Activated CD8-positive, alpha-beta T cell treated with anti-CD3 and anti-CD28 coated beads for 36 hours (primary cell): ENCODE measurements around the gene HOXD13. TPM values are rescaled to one million over a fixed set of nuclear protein-coding genes. Genes with fewer than 3 reads are reported as not detected.

ENCODE experiments used
- ATAC-seq: fragments of 200-7000 bp; cut with Tn5 transposase; one replicate; pipeline ENCODE4 v1.10.0; 2021; ENCODE audit warnings: mild to moderate bottlenecking, moderate library complexity
- CTCF ChIA-PET: fragments of 350-600 bp; sonication (Branson Sonifier 250); formaldehyde crosslinking; loops from one replicate; lab custom pipeline; 2021; ENCODE audit warnings: antibody characterized with exemption; lab: Charles Lee
- POLR2A ChIA-PET: fragments of 350-600 bp; sonication (Branson Sonifier 250); formaldehyde crosslinking; loops from one replicate; lab custom pipeline; 2021; ENCODE audit warnings: antibody characterized with exemption; lab: Charles Lee
- DNase-seq: peaks from one replicate; pipeline ENCODE4 v3.0.0-alpha.2; 2020
- H3K27ac Mint-ChIP-seq: one replicate; pipeline ENCODE4 v1.8.0; 2021; ENCODE audit warnings: mild to moderate bottlenecking, mixed read lengths
- H3K27me3 Mint-ChIP-seq: one replicate; pipeline ENCODE4 v1.8.0; 2021; ENCODE audit warnings: mixed read lengths
- H3K36me3 Mint-ChIP-seq: one replicate; pipeline ENCODE4 v1.8.0; 2021; ENCODE audit warnings: low read depth, mixed read lengths
- H3K4me1 Mint-ChIP-seq: one replicate; pipeline ENCODE4 v1.8.0; 2021; ENCODE audit warnings: low read depth, mixed read lengths
- H3K4me3 Mint-ChIP-seq: one replicate; pipeline ENCODE4 v1.8.0; 2021; ENCODE audit warnings: mild to moderate bottlenecking, moderate library complexity, mixed read lengths
- H3K9me3 Mint-ChIP-seq: one replicate; pipeline ENCODE4 v1.8.0; 2021; ENCODE audit warnings: mixed read lengths
- CTCF ChIP-seq: fragments of 200-600 bp; IDR thresholded peaks from one replicate; pipeline ENCODE4 v1.8.0; 2022; ENCODE audit warnings: antibody characterized with exemption, mild to moderate bottlenecking
- intact Hi-C: fragments of 100-400 bp; cut with micrococcal nuclease; formaldehyde crosslinking; loops from one replicate; pipeline ENCODE4 v1.10.0; 2022
- total RNA-seq, 2 experiments: library from RNA; stranded (reverse); gene quantifications; one replicate each; pipeline ENCODE4 v1.2.3, GENCODE V29; 2021

The HOXD13 gene
- total RNA-seq, 2 experiments from 2014 or later, result not detected

GRCh38 chr2:176076796-176077195, 15.7 kb upstream of the HOXD13 start:
- H3K27ac Mint-ChIP-seq, result no peak overlapping the region
- intact Hi-C loops, result no loop called here
- CTCF ChIA-PET, result interaction anchor here (1.0 kb wide), 2 partner anchors 21 to 710 kb away, joined by 3 read pairs; no protein-coding TSS in a partner anchor
- H3K27me3 Mint-ChIP-seq, result peaks cover 79% of the 10 kb centered on the region
- DNase-seq (no peak), ATAC-seq (no peak)
- H3K9me3 Mint-ChIP-seq, result peaks cover 21% of the 10 kb centered on the region
- no peak for TF ChIP-seq CTCF
- H3K4me3 Mint-ChIP-seq, result no peak overlapping the region
- POLR2A ChIA-PET, result no interaction called here
- H3K4me1 Mint-ChIP-seq, result peaks cover 10% of the 10 kb centered on the region
- H3K36me3 Mint-ChIP-seq, result peaks cover 18% of the 10 kb centered on the region

GRCh38 chr2:176078541-176079284, 13.8 kb upstream of the HOXD13 start:
- intact Hi-C loops, result no loop called here
- peaks cover 10% of the 10 kb centered on the region for H3K4me1 Mint-ChIP-seq
- peaks cover 22% of the 10 kb centered on the region for H3K36me3 Mint-ChIP-seq
- H3K4me3 Mint-ChIP-seq, result no peak overlapping the region
- no peak for TF ChIP-seq CTCF
- ChIA-PET POLR2A (interaction anchor here (1.8 kb wide), 1 partner anchor 26 kb away, joined by 5 read pairs; no protein-coding TSS in a partner anchor), CTCF (interaction anchor here (1.8 to 2.4 kb wide), 2 partner anchors 19 to 388 kb away, joined by 4 to 7 read pairs; no protein-coding TSS in a partner anchor)
- no peak for DNase-seq
- H3K27ac Mint-ChIP-seq, result no peak overlapping the region
- no peak for ATAC-seq
- peaks cover 24% of the 10 kb centered on the region for H3K9me3 Mint-ChIP-seq
- H3K27me3 Mint-ChIP-seq, result peaks cover 80% of the 10 kb centered on the region

GRCh38 chr2:176079285-176079830, 13.2 kb upstream of the HOXD13 start:
- ATAC-seq (no peak), DNase-seq (no peak)
- intact Hi-C loops, result no loop called here
- H3K4me3 Mint-ChIP-seq, result peak overlapping the region; percentile 23
- peaks cover 28% of the 10 kb centered on the region for H3K9me3 Mint-ChIP-seq
- no peak for TF ChIP-seq CTCF
- peaks cover 25% of the 10 kb centered on the region for H3K36me3 Mint-ChIP-seq
- H3K27me3 Mint-ChIP-seq, result peaks cover 80% of the 10 kb centered on the region
- CTCF ChIA-PET, result interaction anchor here (1.8 to 2.4 kb wide), 2 partner anchors 19 to 389 kb away, joined by 4 to 7 read pairs; no protein-coding TSS in a partner anchor
- H3K27ac Mint-ChIP-seq, result no peak overlapping the region
- peaks cover 10% of the 10 kb centered on the region for H3K4me1 Mint-ChIP-seq
- POLR2A ChIA-PET, result interaction anchor here (1.8 kb wide), 1 partner anchor 25 kb away, joined by 5 read pairs; no protein-coding TSS in a partner anchor

- Mint-ChIP-seq H3K27me3 (peaks cover 80% of the 10 kb centered on the region), H3K27ac (no peak overlapping the region), H3K9me3 (peaks cover 28% of the 10 kb centered on the region), H3K4me1 (peaks cover 10% of the 10 kb centered on the region), H3K36me3 (peaks cover 25% of the 10 kb centered on the region), H3K4me3 (peak overlapping the region; percentile 23)
- intact Hi-C loops, result no loop called here
- ATAC-seq, result peak; percentile 30
- POLR2A ChIA-PET, result interaction anchor here (1.8 kb wide), 1 partner anchor 25 kb away, joined by 5 read pairs; no protein-coding TSS in a partner anchor
- CTCF ChIA-PET, result interaction anchor here (0.6 to 2.4 kb wide), 4 partner anchors 18 to 390 kb away, joined by 3 to 7 read pairs (median 4); no protein-coding TSS in a partner anchor
- TF ChIP-seq CTCF, result peak; percentile 58
- DNase-seq, result peak; percentile 42
These were observed 12.5 kb upstream of the HOXD13 start for GRCh38 chr2:176079831-176080539.
